Measurements from ENCODE around the gene ECM1.

Gene ECM1

GRCh38 chr1:150562446-150563339 is 54.8 kb downstream of the ECM1 start:
- Histone ChIP-seq H3K4me1 (ENCODE audit: insufficient read depth, low read length) (peaks cover 36% of the 10 kb centered on the region), H3K36me3 (ENCODE audit: insufficient read depth, low read length) (no peaks in the 10 kb centered on the region), H3K9ac (ENCODE audit: low read depth, low read length) (peak overlapping the region; percentile 75), H3K9me3 (ENCODE audit: control insufficient read depth, insufficient read depth, low read length) (no peaks in the 10 kb centered on the region)

Measured in ES-I3 (cell line).